ENCODE measurements around the gene ADD3.

GRCh38 chr10:109995595-109995994 is 12.2 kb upstream of the ADD3 start:
- TF ChIP-seq EZH2 (IDR thresholded peaks at IDR 0.05; ENCODE audit: low read length), result no peak
- no peak for TF ChIP-seq CTCF (optimal IDR thresholded peaks at IDR 0.05 in 1 of 3, IDR thresholded peaks at IDR 0.05 in 1 of 3, conservative IDR thresholded peaks at IDR 0.05 in 1 of 3; ENCODE audit: extremely low read depth in 1 of 3, insufficient read depth in 2 of 3, low read length in 3 of 3)

Measured in keratinocyte (primary cell).